GM12878 (cell line): ENCODE measurements around the gene CLEC6A.

ENCODE experiments used
- BHLHE40 ChIP-seq, 2 experiments: fragments of 450-650 bp in 1 of 2; IDR thresholded peaks; 2 replicates each; pipeline ENCODE4 v1.6.1; 2011 to 2017; ENCODE audit warnings: low read depth in 2 of 2, borderline replicate concordance in 1 of 2, improper control_type of control experiment in 1 of 2, low read length in 1 of 2, mild to moderate bottlenecking in 1 of 2
- CBX5 ChIP-seq: sonication (generic); IDR thresholded peaks from 2 replicates; pipeline ENCODE4 v1.6.1; 2016; ENCODE audit warnings: low read depth, moderate library complexity, mild to moderate bottlenecking, inconsistent platforms
- CEBPB ChIP-seq, 2 experiments: fragments of 150-350 bp in 1 of 2; IDR thresholded peaks; 2 replicates each; pipeline ENCODE4 v1.6.1; 2012 to 2014; ENCODE audit warnings: low read depth in 2 of 2, low read length in 2 of 2, borderline replicate concordance in 1 of 2, inconsistent platforms in 1 of 2
- CHD4 ChIP-seq: fragments of 200-600 bp; sonication (generic); IDR thresholded peaks from 2 replicates; pipeline ENCODE4 v1.6.1; 2016; ENCODE audit warnings: mild to moderate bottlenecking
- EZH2 ChIP-seq: IDR thresholded peaks from 2 replicates; pipeline ENCODE4 v1.6.1; 2012; ENCODE audit warnings: low read depth, mild to moderate bottlenecking, control low read depth, inconsistent platforms, low read length, borderline replicate concordance; ENCODE audit not compliant: control insufficient read depth
- HDAC6 ChIP-seq: fragments of 200-600 bp; sonication (generic); IDR thresholded peaks from one replicate; pipeline ENCODE4 v1.8.0; 2017; ENCODE audit warnings: antibody characterized with exemption; ENCODE audit not compliant: unreplicated experiment
- MTA2 ChIP-seq: fragments of 450-650 bp; IDR thresholded peaks from 2 replicates; pipeline ENCODE4 v1.6.1; 2016; ENCODE audit warnings: low read depth, mild to moderate bottlenecking, moderate library complexity
- POLR2A ChIP-seq: IDR thresholded peaks from 2 replicates; pipeline ENCODE4 v1.6.1; 2011; ENCODE audit warnings: low read depth, mild to moderate bottlenecking, low read length
- ZNF274 ChIP-seq: IDR thresholded peaks from one replicate; pipeline ENCODE4 v1.8.0; 2011; ENCODE audit not compliant: insufficient read length, insufficient read depth
- ZSCAN29 ChIP-seq: fragments of 450-650 bp; IDR thresholded peaks from 2 replicates; pipeline ENCODE4 v1.6.1; 2017; ENCODE audit warnings: mild to moderate bottlenecking, moderate library complexity
- TF ChIP-seq, protein P1 (sequence below), 3 experiments: IDR thresholded peaks in 2 of 3; conservative IDR thresholded peaks in 1 of 3; 2 replicates each; pipeline ENCODE4 v1.5.1; 2011; ENCODE audit warnings: low read depth in 3 of 3, low read length in 3 of 3, mild to moderate bottlenecking in 3 of 3, control low read depth in 2 of 3, moderate library complexity in 2 of 3, inconsistent platforms in 1 of 3, mixed read lengths in 1 of 3; ENCODE audit not compliant: control insufficient read depth in 2 of 3, insufficient read depth in 1 of 3; ENCODE audit errors: extremely low read depth in 1 of 3
- TF ChIP-seq, protein P2 (sequence below): IDR thresholded peaks from 2 replicates; pipeline ENCODE4 v1.6.1; 2011; ENCODE audit warnings: low read depth, low read length, improper control_type of control experiment, borderline replicate concordance

DNA sequence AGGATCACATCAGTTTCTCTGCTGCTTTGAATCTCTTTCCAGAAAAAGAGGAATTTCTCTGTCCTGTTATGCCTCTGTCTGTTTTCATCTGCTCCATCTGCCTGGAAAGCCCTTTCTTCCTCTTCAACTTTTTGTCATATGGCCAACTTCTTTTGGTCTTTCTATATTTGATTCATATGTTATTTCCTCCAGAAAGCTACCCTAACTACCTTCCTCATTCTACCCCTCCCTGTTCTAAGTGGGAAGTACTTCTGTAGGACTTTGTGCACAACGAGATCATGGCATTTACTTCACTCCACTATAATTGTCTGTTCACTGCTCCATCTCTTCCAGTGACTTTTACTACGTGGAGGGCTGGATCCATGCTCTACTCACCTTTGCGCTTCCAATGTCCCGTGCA lies 63.4 kb downstream of the CLEC6A start:
- TF ChIP-seq ZSCAN29 = no peak
- no peak for TF ChIP-seq MTA2
- TF ChIP-seq, protein P1, sequence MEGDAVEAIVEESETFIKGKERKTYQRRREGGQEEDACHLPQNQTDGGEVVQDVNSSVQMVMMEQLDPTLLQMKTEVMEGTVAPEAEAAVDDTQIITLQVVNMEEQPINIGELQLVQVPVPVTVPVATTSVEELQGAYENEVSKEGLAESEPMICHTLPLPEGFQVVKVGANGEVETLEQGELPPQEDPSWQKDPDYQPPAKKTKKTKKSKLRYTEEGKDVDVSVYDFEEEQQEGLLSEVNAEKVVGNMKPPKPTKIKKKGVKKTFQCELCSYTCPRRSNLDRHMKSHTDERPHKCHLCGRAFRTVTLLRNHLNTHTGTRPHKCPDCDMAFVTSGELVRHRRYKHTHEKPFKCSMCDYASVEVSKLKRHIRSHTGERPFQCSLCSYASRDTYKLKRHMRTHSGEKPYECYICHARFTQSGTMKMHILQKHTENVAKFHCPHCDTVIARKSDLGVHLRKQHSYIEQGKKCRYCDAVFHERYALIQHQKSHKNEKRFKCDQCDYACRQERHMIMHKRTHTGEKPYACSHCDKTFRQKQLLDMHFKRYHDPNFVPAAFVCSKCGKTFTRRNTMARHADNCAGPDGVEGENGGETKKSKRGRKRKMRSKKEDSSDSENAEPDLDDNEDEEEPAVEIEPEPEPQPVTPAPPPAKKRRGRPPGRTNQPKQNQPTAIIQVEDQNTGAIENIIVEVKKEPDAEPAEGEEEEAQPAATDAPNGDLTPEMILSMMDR (IDR thresholded peaks at IDR 0.05 in 2 of 3, conservative IDR thresholded peaks at IDR 0.05 in 1 of 3; ENCODE audit: control insufficient read depth in 2 of 3, extremely low read depth in 1 of 3, insufficient read depth in 1 of 3, low read depth in 3 of 3, low read length in 3 of 3) = no peak
- no peak for TF ChIP-seq EZH2
- no peak for TF ChIP-seq CEBPB (IDR thresholded peaks at IDR 0.05; ENCODE audit: borderline replicate concordance in 1 of 2, low read depth in 2 of 2, low read length in 2 of 2)
- no peak for TF ChIP-seq BHLHE40 (IDR thresholded peaks at IDR 0.05; ENCODE audit: borderline replicate concordance in 1 of 2, low read depth in 2 of 2, low read length in 1 of 2)
- TF ChIP-seq CBX5 = no peak
- TF ChIP-seq, protein P2, sequence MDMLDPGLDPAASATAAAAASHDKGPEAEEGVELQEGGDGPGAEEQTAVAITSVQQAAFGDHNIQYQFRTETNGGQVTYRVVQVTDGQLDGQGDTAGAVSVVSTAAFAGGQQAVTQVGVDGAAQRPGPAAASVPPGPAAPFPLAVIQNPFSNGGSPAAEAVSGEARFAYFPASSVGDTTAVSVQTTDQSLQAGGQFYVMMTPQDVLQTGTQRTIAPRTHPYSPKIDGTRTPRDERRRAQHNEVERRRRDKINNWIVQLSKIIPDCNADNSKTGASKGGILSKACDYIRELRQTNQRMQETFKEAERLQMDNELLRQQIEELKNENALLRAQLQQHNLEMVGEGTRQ = no peak
- TF ChIP-seq POLR2A = no peak
- TF ChIP-seq CHD4 = no peak
- no peak for TF ChIP-seq ZNF274
- TF ChIP-seq HDAC6 = no peak
